ENCODE results near the gene ATXN7L1.

DNA sequence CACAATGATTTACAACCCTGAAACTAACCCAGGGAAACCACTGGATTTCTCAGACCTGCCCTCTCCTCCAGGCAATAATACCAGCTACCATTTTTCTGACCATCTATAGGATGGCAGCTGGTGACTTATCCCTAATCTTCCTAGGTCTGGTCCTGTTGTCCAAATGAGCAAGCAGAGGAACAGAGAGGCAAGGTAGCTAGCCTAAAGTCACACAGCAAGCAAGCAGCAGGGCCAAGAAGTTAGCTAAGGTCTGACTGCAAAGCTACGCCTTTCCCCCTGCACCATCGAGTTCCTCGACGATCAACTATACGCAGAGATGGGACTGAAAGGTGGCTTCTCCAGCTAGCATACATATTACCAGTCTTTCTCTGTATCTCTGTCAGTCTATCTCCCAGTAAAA, 25.3 kb downstream of the ATXN7L1 start:
- TF ChIP-seq, protein P1, sequence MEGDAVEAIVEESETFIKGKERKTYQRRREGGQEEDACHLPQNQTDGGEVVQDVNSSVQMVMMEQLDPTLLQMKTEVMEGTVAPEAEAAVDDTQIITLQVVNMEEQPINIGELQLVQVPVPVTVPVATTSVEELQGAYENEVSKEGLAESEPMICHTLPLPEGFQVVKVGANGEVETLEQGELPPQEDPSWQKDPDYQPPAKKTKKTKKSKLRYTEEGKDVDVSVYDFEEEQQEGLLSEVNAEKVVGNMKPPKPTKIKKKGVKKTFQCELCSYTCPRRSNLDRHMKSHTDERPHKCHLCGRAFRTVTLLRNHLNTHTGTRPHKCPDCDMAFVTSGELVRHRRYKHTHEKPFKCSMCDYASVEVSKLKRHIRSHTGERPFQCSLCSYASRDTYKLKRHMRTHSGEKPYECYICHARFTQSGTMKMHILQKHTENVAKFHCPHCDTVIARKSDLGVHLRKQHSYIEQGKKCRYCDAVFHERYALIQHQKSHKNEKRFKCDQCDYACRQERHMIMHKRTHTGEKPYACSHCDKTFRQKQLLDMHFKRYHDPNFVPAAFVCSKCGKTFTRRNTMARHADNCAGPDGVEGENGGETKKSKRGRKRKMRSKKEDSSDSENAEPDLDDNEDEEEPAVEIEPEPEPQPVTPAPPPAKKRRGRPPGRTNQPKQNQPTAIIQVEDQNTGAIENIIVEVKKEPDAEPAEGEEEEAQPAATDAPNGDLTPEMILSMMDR (IDR thresholded peaks at IDR 0.05), result no peak
- TF ChIP-seq POLR2A (IDR thresholded peaks at IDR 0.05), result no peak
- no peak for TF ChIP-seq EP300 (IDR thresholded peaks at IDR 0.05)
- TF ChIP-seq POLR2AphosphoS5 (IDR thresholded peaks at IDR 0.05), result no peak
